Activated CD4-positive, alpha-beta T cell treated with anti-CD3 and anti-CD28 coated beads for 36 hours (primary cell): ENCODE results near the gene DIPK1A. TPM values are rescaled to one million over a fixed set of nuclear protein-coding genes. Genes with fewer than 3 reads are reported as not detected.

ENCODE experiments used
- ATAC-seq: fragments of 200-7000 bp; cut with Tn5 transposase; one replicate; pipeline ENCODE4 v1.10.0; 2021; ENCODE audit warnings: mild to moderate bottlenecking, moderate library complexity
- CTCF ChIA-PET: fragments of 350-600 bp; sonication (Branson Sonifier 250); formaldehyde crosslinking; loops from one replicate; lab custom pipeline; 2021; ENCODE audit warnings: antibody characterized with exemption; lab: Charles Lee
- POLR2A ChIA-PET: fragments of 350-600 bp; sonication (Branson Sonifier 250); formaldehyde crosslinking; loops from one replicate; lab custom pipeline; 2021; ENCODE audit warnings: antibody characterized with exemption, inconsistent platforms; lab: Charles Lee
- DNase-seq: peaks from one replicate; pipeline ENCODE4 v3.0.0-alpha.2; 2020
- H3K27ac Mint-ChIP-seq: one replicate; pipeline ENCODE4 v1.8.0; 2021; ENCODE audit warnings: mixed read lengths
- H3K27me3 Mint-ChIP-seq: one replicate; pipeline ENCODE4 v1.8.0; 2021; ENCODE audit warnings: mixed read lengths
- H3K36me3 Mint-ChIP-seq: one replicate; pipeline ENCODE4 v1.8.0; 2021; ENCODE audit warnings: low read depth, mixed read lengths
- H3K4me1 Mint-ChIP-seq: one replicate; pipeline ENCODE4 v1.8.0; 2021; ENCODE audit warnings: mixed read lengths
- H3K4me3 Mint-ChIP-seq: one replicate; pipeline ENCODE4 v1.8.0; 2021; ENCODE audit warnings: mild to moderate bottlenecking, moderate library complexity, mixed read lengths
- H3K9me3 Mint-ChIP-seq: one replicate; pipeline ENCODE4 v1.8.0; 2021; ENCODE audit warnings: low read depth, mixed read lengths
- intact Hi-C, 2 experiments: fragments of 100-400 bp; cut with DNase I in 1 of 2; cut with micrococcal nuclease in 1 of 2; formaldehyde crosslinking; loops; one replicate each; pipeline versions ENCODE4 v1.14.2 to v1.15.1; 2022 to 2024; cut with DNase I, micrococcal nuclease
- total RNA-seq, 2 experiments: library from RNA; stranded (reverse); gene quantifications; one replicate each; pipeline ENCODE4 v1.2.3, GENCODE V29; 2021

DIPK1A gene
- total RNA-seq, 2 experiments from 2014 or later, result 6.1 to 6.5 TPM

DNA sequence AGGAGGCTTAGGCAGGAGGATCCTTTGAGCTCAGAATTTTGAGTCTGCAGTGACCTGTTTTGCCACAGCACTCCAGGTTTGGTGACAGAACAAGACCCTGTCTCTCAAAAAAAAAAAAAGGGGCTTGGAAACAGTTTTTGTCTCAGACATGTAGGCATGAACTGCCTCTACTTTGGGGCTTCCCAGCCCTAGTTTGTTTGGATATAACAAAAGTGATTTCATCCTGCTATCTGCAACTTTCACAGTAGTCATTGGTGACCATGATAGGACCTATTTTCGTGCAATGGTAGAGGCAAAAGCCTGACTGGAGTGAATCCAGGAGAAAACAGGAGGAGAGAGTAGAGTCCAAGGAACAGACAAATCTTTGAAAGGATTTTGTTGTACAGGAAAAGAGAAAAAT is 156.0 kb downstream of the DIPK1A start:
- ChIA-PET CTCF (interaction anchor here (0.7 to 1.8 kb wide), 4 partner anchors 12 to 320 kb away, joined by 3 to 6 read pairs (median 3); no protein-coding TSS in a partner anchor), POLR2A (no interaction called here)
- no peaks in the 10 kb centered on the region for H3K4me1 Mint-ChIP-seq
- no peaks in the 10 kb centered on the region for H3K9me3 Mint-ChIP-seq
- no peak overlapping the region for H3K27ac Mint-ChIP-seq
- peaks cover 2% of the 10 kb centered on the region for H3K27me3 Mint-ChIP-seq
- H3K36me3 Mint-ChIP-seq, result no peaks in the 10 kb centered on the region
- no peak for DNase-seq
- no peak for ATAC-seq
- H3K4me3 Mint-ChIP-seq, result no peak overlapping the region
- intact Hi-C loops, result no loop called here

DNA sequence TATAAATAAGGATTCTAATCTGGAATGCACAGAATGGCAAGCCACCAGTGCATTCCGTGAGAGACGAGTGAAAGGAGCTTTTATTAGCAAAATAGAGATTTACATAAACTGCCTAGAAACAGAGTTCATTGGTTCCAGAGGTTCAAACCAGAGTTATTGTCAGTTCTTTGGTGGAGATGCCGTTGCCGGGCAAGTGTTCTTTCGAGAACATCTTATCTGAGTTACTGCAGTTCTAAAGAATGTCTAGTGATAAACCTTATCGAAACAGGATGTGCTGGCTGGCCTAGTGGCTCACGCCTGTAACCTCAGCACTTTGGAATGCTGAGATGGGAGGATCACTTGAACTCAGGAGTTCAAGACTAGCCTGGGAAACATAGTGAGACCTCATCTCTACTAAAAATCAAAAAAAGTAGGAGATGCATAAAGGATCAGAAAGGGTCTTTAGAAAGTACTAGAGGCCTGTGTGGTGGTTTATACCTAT is 156.5 kb downstream of the DIPK1A start:
- Mint-ChIP-seq H3K4me1 (no peaks in the 10 kb centered on the region), H3K4me3 (no peak overlapping the region), H3K27ac (no peak overlapping the region), H3K27me3 (peaks cover 2% of the 10 kb centered on the region), H3K36me3 (no peaks in the 10 kb centered on the region), H3K9me3 (no peaks in the 10 kb centered on the region)
- peak; percentile 29 for DNase-seq
- intact Hi-C loops, result no loop called here
- CTCF ChIA-PET, result interaction anchor here (0.7 to 1.8 kb wide), 4 partner anchors 12 to 319 kb away, joined by 3 to 6 read pairs (median 3); no protein-coding TSS in a partner anchor
- ATAC-seq, result peak; percentile 47
- POLR2A ChIA-PET, result no interaction called here

DNA sequence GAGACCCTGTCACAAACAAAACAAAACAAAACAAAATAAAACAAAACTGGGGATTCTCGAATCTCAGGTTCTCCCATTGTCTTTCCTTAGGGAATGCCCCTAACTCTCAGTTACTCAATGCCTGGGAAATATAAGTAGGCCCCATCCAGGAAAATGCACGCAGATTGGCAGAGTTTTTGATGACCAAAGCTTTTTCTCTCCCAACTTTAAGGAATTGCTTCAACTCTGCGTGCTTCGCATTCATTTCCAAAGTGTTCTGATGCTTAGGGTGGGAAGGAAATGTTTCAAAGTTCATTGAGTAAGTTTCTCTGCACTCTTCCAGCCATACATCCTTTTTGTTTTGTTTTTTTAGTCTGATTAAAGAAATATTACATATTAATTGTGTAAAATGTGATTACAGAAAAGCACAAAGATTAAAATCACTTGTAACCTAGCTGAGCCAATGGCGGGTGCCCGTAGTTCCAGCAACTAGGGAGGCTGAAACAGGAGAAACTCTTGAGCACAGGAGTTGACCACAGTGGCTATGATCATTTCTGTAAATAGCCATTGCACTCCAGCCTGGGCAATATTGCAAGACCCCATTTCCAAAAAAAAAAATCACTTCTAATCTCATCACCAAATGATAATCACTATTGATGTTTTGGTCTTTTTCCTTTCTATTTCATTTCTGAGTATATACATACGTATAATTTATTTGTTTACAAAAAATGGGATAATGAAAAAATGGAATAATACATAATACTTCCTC is 157.9 kb downstream of the DIPK1A start:
- Mint-ChIP-seq H3K4me3 (no peak overlapping the region), H3K9me3 (no peaks in the 10 kb centered on the region), H3K27me3 (peaks cover 2% of the 10 kb centered on the region), H3K4me1 (no peaks in the 10 kb centered on the region), H3K36me3 (no peaks in the 10 kb centered on the region), H3K27ac (no peak overlapping the region)
- DNase-seq, result no peak
- ChIA-PET CTCF (interaction anchor here (1.8 kb wide), 1 partner anchor 15 kb away, joined by 6 read pairs; no protein-coding TSS in a partner anchor), POLR2A (interaction anchor here (0.7 kb wide), 1 partner anchor 167 kb away, joined by 3 read pairs; no protein-coding TSS in a partner anchor)
- ATAC-seq, result no peak
- intact Hi-C loops, result no loop called here

DNA sequence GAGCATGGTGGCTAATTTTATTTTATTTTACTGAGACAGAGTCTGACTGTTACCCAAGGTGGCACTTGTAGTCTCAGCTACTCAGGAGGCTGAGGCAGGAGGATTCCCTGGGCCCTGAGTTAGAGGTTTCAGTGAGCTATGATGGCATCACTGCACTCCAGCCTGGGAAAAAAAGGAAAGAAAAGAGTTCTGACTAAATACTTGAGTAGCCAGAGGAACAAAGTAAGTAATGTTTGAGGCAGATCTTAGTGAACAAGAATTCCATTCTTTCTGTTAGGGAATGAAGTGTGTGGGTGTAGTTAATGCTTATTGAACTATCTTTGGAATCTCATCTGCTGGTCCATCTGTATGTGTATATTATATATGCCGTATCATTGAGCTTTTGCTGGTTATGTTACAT is 163.3 kb downstream of the DIPK1A start:
- H3K4me1 Mint-ChIP-seq, result no peaks in the 10 kb centered on the region
- no peak for ATAC-seq
- intact Hi-C loops, result no loop called here
- ChIA-PET CTCF (interaction anchor here (1.0 to 1.8 kb wide), 3 partner anchors 19 to 49 kb away, joined by 4 to 6 read pairs (median 4); no protein-coding TSS in a partner anchor), POLR2A (no interaction called here)
- H3K27ac Mint-ChIP-seq, result no peak overlapping the region
- no peaks in the 10 kb centered on the region for H3K36me3 Mint-ChIP-seq
- H3K27me3 Mint-ChIP-seq, result peaks cover 17% of the 10 kb centered on the region
- H3K9me3 Mint-ChIP-seq, result no peaks in the 10 kb centered on the region
- H3K4me3 Mint-ChIP-seq, result no peak overlapping the region
- no peak for DNase-seq

GRCh38 chr1:92797297-92797696 is 164.0 kb downstream of the DIPK1A start:
- DNase-seq (no peak), ATAC-seq (no peak)
- peaks cover 22% of the 10 kb centered on the region for H3K27me3 Mint-ChIP-seq
- ChIA-PET POLR2A (no interaction called here), CTCF (interaction anchor here (1.0 to 1.8 kb wide), 3 partner anchors 19 to 49 kb away, joined by 4 to 6 read pairs (median 4); no protein-coding TSS in a partner anchor)
- no peak overlapping the region for H3K27ac Mint-ChIP-seq
- intact Hi-C loops, result no loop called here
- H3K4me3 Mint-ChIP-seq, result no peak overlapping the region
- H3K9me3 Mint-ChIP-seq, result no peaks in the 10 kb centered on the region
- no peaks in the 10 kb centered on the region for H3K4me1 Mint-ChIP-seq
- H3K36me3 Mint-ChIP-seq, result no peaks in the 10 kb centered on the region

DNA sequence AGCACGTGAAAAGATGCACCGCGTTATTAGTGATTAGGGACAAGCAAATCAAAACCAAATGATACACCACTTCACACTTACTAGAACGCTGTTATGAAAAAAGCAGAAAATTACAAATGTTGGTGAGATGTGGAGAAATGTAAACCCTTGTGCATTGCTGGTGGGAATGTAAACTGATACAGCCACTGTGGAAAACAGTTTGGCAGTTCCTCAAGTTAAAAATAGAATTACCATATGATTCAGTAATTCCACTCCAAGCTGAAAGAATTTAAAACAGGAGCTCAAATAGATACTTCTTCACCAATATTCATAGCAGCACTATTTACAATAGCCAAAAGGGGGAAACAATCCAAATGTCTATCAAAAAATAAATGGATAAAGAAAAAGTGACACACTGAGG is 166.1 kb downstream of the DIPK1A start:
- Mint-ChIP-seq H3K27me3 (peaks cover 35% of the 10 kb centered on the region), H3K4me3 (no peak overlapping the region), H3K27ac (no peak overlapping the region), H3K36me3 (no peaks in the 10 kb centered on the region), H3K4me1 (peaks cover 3% of the 10 kb centered on the region), H3K9me3 (no peaks in the 10 kb centered on the region)
- CTCF ChIA-PET, result no interaction called here
- DNase-seq (no peak), ATAC-seq (no peak)
- intact Hi-C loops, result no loop called here
- POLR2A ChIA-PET, result no interaction called here

GRCh38 chr1:92792340-92792782 is 168.9 kb downstream of the DIPK1A start:
- peaks cover 37% of the 10 kb centered on the region for H3K27me3 Mint-ChIP-seq
- H3K27ac Mint-ChIP-seq, result no peak overlapping the region
- ChIA-PET CTCF (interaction anchor here (0.6 to 0.8 kb wide), 2 partner anchors 129 to 603 kb away, joined by 3 read pairs; no protein-coding TSS in a partner anchor), POLR2A (no interaction called here)
- H3K4me1 Mint-ChIP-seq, result peaks cover 3% of the 10 kb centered on the region
- ATAC-seq (no peak), DNase-seq (no peak)
- H3K9me3 Mint-ChIP-seq, result no peaks in the 10 kb centered on the region
- intact Hi-C loops, result no loop called here
- no peaks in the 10 kb centered on the region for H3K36me3 Mint-ChIP-seq
- no peak overlapping the region for H3K4me3 Mint-ChIP-seq

Other genes with a start within 250 kb of the DIPK1A start
- gene EVI5, start 176.4 kb downstream of the DIPK1A start, total RNA-seq, result 10 to 100 TPM; 28.5 to 32.6 TPM
- 1,000 to 10,000 TPM; 1,359 to 1,602 TPM for gene RPL5, start 129.4 kb downstream of the DIPK1A start, total RNA-seq
- gene MTF2, start 117.8 kb upstream of the DIPK1A start, total RNA-seq, result 10 to 100 TPM; 49.8 to 55.0 TPM
- 10 to 100 TPM; 32.6 to 33.0 TPM for gene TMED5, start 219.0 kb upstream of the DIPK1A start, total RNA-seq
- 10 to 100 TPM; 18.8 to 23.9 TPM for gene CCDC18, start 219.3 kb upstream of the DIPK1A start, total RNA-seq